ENCODE data around the gene CISH. TPM values are rescaled to one million over a fixed set of nuclear protein-coding genes. Genes with fewer than 3 reads are reported as not detected.

Gene CISH
- total RNA-seq, 1 experiment from 2014 or later = 0.46 TPM

- no peak for DNase-seq (ENCODE audit: low read depth)
These were observed 1.6 kb upstream of the CISH start for GRCh38 chr3:50612970-50613846.

- DNase-seq (ENCODE audit: low read depth) = no peak
These were observed 784 bp upstream of the CISH start for GRCh38 chr3:50612234-50612882.

GRCh38 chr3:50610992-50611463 is 546 bp downstream of the CISH start:
- no peak for DNase-seq (ENCODE audit: low read depth)

GRCh38 chr3:50610181-50610971 is 1.2 kb downstream of the CISH start:
- DNase-seq (ENCODE audit: low read depth) = no peak

- no peak for DNase-seq (ENCODE audit: low read depth)
These were observed 1.9 kb downstream of the CISH start for GRCh38 chr3:50609763-50610085.

- no peak for DNase-seq (ENCODE audit: low read depth)
These were observed 2.4 kb downstream of the CISH start for GRCh38 chr3:50609071-50609762.

- DNase-seq (ENCODE audit: low read depth) = no peak
These were observed 3.3 kb downstream of the CISH start for GRCh38 chr3:50608278-50608677.

GRCh38 chr3:50607271-50608091 is 4.1 kb downstream of the CISH start:
- DNase-seq (ENCODE audit: low read depth) = no peak

- no peak for DNase-seq (ENCODE audit: low read depth)
These were observed 5.0 kb downstream of the CISH start for GRCh38 chr3:50606596-50606995.

- DNase-seq (ENCODE audit: low read depth) = no peak
These were observed 5.7 kb downstream of the CISH start for GRCh38 chr3:50605901-50606326.

- DNase-seq (ENCODE audit: low read depth) = no peak
These were observed 6.7 kb downstream of the CISH start for GRCh38 chr3:50604628-50605588.

GRCh38 chr3:50604110-50604621 is 7.4 kb downstream of the CISH start:
- no peak for DNase-seq (ENCODE audit: low read depth)

GRCh38 chr3:50603261-50604109 is 8.1 kb downstream of the CISH start:
- no peak for DNase-seq (ENCODE audit: low read depth)

- DNase-seq (ENCODE audit: low read depth) = no peak
These were observed 8.9 kb downstream of the CISH start for GRCh38 chr3:50602595-50603191.

- DNase-seq (ENCODE audit: low read depth) = peak; percentile 87
These were observed 10.6 kb downstream of the CISH start for GRCh38 chr3:50600841-50601591.

- no peak for DNase-seq (ENCODE audit: low read depth)
These were observed 11.3 kb downstream of the CISH start for GRCh38 chr3:50600141-50600753.

- no peak for DNase-seq (ENCODE audit: low read depth)
These were observed 11.9 kb downstream of the CISH start for GRCh38 chr3:50599716-50600118.
